ENCODE results near the gene RASAL2. TPM values are rescaled to one million over a fixed set of nuclear protein-coding genes. Genes with fewer than 3 reads are reported as not detected.

Gene RASAL2
- total and polyA plus RNA-seq, 2 of the 4 experiments (the other 2 are of a cell fraction), result 13.1 to 20.6 TPM

DNA sequence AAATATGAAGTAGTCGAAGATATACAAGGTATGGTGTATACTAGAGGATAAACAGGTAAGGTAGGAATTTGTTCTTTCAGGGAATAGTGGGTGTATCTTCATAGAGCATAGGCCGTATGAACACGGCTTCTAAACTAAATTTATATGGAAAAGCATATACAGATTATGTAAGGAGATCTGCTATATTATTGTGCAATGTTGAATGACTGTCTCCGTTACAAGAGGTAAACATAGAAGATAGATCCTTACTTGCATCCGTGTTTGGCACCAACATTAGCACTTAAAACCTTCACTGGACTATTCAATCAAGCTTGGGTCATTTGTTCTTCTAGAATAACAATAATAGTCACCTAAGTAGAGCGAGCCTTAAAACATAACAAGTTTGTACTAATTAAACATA, 357.0 kb downstream of the RASAL2 start:
- Histone ChIP-seq H3K14ac (replicated peaks; ENCODE audit: low read depth, low read length) (no peak overlapping the region), H4K8ac (ENCODE audit: low read depth in 2 of 2, low read length in 2 of 2) (no peak overlapping the region), H3K18ac (ENCODE audit: low read depth, low read length) (no peak overlapping the region), H2AK5ac (ENCODE audit: low read depth, low read length) (no peak overlapping the region), H3K4ac (ENCODE audit: low read depth, low read length) (no peak overlapping the region), H3K79me1 (ENCODE audit: low read depth in 1 of 2, low read length in 2 of 2) (peaks cover 0 to 5% of the 10 kb centered on the region in 2 experiments; a peak in 1 of 4 replicates), H3K36me3 (ENCODE audit: control insufficient read depth, insufficient read depth, low read length) (no peaks in the 10 kb centered on the region), H3K9me1 (ENCODE audit: insufficient read depth, low read length) (peaks cover 6% of the 10 kb centered on the region; the same call in 1 of the 2 replicates), H2AK9ac (replicated peaks; ENCODE audit: low read depth, low read length, poor library complexity) (no peak overlapping the region), H3K27ac (ENCODE audit: insufficient read depth, low read length) (no peak overlapping the region), H4K5ac (ENCODE audit: low read depth, low read length) (no peak overlapping the region), H2BK15ac (ENCODE audit: low read depth, low read length) (no peak overlapping the region), H4K20me1 (ENCODE audit: insufficient read depth, low read length) (no peaks in the 10 kb centered on the region), H3K9me3 (ENCODE audit: control insufficient read depth, insufficient read depth, low read length) (no peaks in the 10 kb centered on the region), H3K27me3 (ENCODE audit: control insufficient read depth, insufficient read depth, low read length) (no peaks in the 10 kb centered on the region), H3K56ac (ENCODE audit: extremely low read depth, insufficient read depth, low read length) (no peak overlapping the region), H4K91ac (ENCODE audit: insufficient read depth, low read depth, low read length) (no peak overlapping the region), H2BK5ac (ENCODE audit: low read depth, low read length, poor library complexity, severe bottlenecking) (peak overlapping the region; percentile 76), H2BK120ac (ENCODE audit: low read depth, low read length) (no peak overlapping the region), H3K23ac (ENCODE audit: low read depth, low read length) (peak overlapping the region; percentile 33; the same call in 1 of the 2 replicates), H3K9ac (ENCODE audit: low read depth, low read length) (no peak overlapping the region), H3K4me3 (ENCODE audit: insufficient read depth, low read depth, low read length) (no peak overlapping the region), H3K4me1 (ENCODE audit: control insufficient read depth, insufficient read depth, low read length) (peaks cover 4% of the 10 kb centered on the region), H3K4me2 (ENCODE audit: low read depth, low read length) (peak overlapping the region; percentile 42; the same call in 1 of the 2 replicates), H2BK20ac (ENCODE audit: low read depth, low read length) (no peak overlapping the region), H2AFZ (replicated peaks; ENCODE audit: low read length, poor library complexity) (no peak overlapping the region)
- in situ Hi-C loops (cut with MboI; ENCODE audit: low sequenced_read_pairs), result no loop called here
- ChIA-PET CTCF (no interaction called here), POLR2A (ENCODE audit: unreplicated experiment) (no interaction called here)
- TF ChIP-seq CEBPB (IDR thresholded peaks at IDR 0.05; ENCODE audit: low read depth, low read length), result peak; percentile 91
- TF ChIP-seq MAZ (IDR thresholded peaks at IDR 0.05; ENCODE audit: borderline replicate concordance, low read depth, low read length), result no peak
- TF ChIP-seq POLR2A (IDR thresholded peaks at IDR 0.05; ENCODE audit: low read depth, low read length), result no peak
- dilution Hi-C loops (cut with HindIII; ENCODE audit: low sequenced_read_pairs, unreplicated experiment), result no loop called here
- intact Hi-C loops (cut with micrococcal nuclease), result loop anchor here (5.0 kb wide), 1 partner anchor 34 kb away; no protein-coding TSS in a partner anchor
- no TSS peak for BruUV-seq (replicated peaks)
- WGBS, 2 experiments (ENCODE audit: extremely low coverage in 2 of 2, insufficient read length in 1 of 2), result no CpG with 5 or more reads among the region's 6 CpGs
- peak; percentile 33 for DNase-seq
- ATAC-seq (ENCODE audit: low read depth), result peak; percentile 21
